WTC11 (cell line): Measurements from ENCODE around the gene ZNF496. TPM values are rescaled to one million over a fixed set of nuclear protein-coding genes. Genes with fewer than 3 reads are reported as not detected.

Source experiments
- ATAC-seq: fragments of 200-7000 bp; cut with Tn5 transposase; 2 replicates; pipeline ENCODE4 v1.10.0; 2021; ENCODE audit warnings: mild to moderate bottlenecking, moderate library complexity
- CTCF ChIA-PET: fragments of 300-600 bp; sonication (Branson Sonifier 250); formaldehyde crosslinking; loops from one replicate; lab custom pipeline; 2021; ENCODE audit warnings: antibody characterized with exemption; lab: Charles Lee
- POLR2A ChIA-PET: fragments of 350-600 bp; sonication (Branson Sonifier 250); formaldehyde crosslinking; loops from one replicate; lab custom pipeline; 2021; ENCODE audit warnings: antibody characterized with exemption; lab: Charles Lee
- DNase-seq: peaks from one replicate; pipeline ENCODE4 v3.0.0; 2021; ENCODE audit warnings: low spot score
- H3K27ac Mint-ChIP-seq: 2 replicates; pipeline ENCODE4 v1.8.0; 2021; ENCODE audit warnings: mixed read lengths
- H3K27me3 Mint-ChIP-seq: 2 replicates; pipeline ENCODE4 v1.8.0; 2021; ENCODE audit warnings: low read depth, mild to moderate bottlenecking, moderate library complexity, mixed read lengths
- H3K36me3 Mint-ChIP-seq: 2 replicates; pipeline ENCODE4 v1.8.0; 2021; ENCODE audit warnings: mixed read lengths
- H3K4me1 Mint-ChIP-seq: 2 replicates; pipeline ENCODE4 v1.8.0; 2022; ENCODE audit warnings: mixed read lengths
- H3K4me3 Mint-ChIP-seq: 2 replicates; pipeline ENCODE4 v1.8.0; 2021; ENCODE audit warnings: mild to moderate bottlenecking, moderate library complexity, mixed read lengths
- H3K9me3 Mint-ChIP-seq: 2 replicates; pipeline ENCODE4 v1.8.0; 2021; ENCODE audit warnings: mixed read lengths
- AR ChIP-seq: fragments of 250-450 bp; sonication (Bioruptor Pico); IDR thresholded peaks from 2 replicates; pipeline ENCODE4 v1.9.0; 2021; ENCODE audit warnings: mild to moderate bottlenecking
- ATF1 ChIP-seq: sonication (generic); formaldehyde crosslinking; IDR thresholded peaks from 2 replicates; pipeline ENCODE4 v1.8.1; 2023; ENCODE audit warnings: mild to moderate bottlenecking, moderate library complexity, missing genetic modification reagents
- ELF4 ChIP-seq: sonication (generic); formaldehyde crosslinking; IDR thresholded peaks from 2 replicates; pipeline ENCODE4 v1.8.1; 2022; ENCODE audit warnings: low read depth, mild to moderate bottlenecking, moderate library complexity, missing genetic modification reagents
- ETV6 ChIP-seq: sonication (generic); formaldehyde crosslinking; IDR thresholded peaks from 2 replicates; pipeline ENCODE4 v1.8.1; 2022; ENCODE audit warnings: mild to moderate bottlenecking, missing genetic modification reagents
- KAT7 ChIP-seq: sonication (generic); formaldehyde crosslinking; IDR thresholded peaks from 2 replicates; pipeline ENCODE4 v1.8.1; 2023; ENCODE audit warnings: missing genetic modification reagents, mild to moderate bottlenecking, borderline replicate concordance
- NFATC4 ChIP-seq: fragments of 250-450 bp; sonication (Bioruptor Pico); IDR thresholded peaks from 2 replicates; pipeline ENCODE4 v1.9.0; 2021; ENCODE audit warnings: mild to moderate bottlenecking
- NR2C2 ChIP-seq: sonication (generic); formaldehyde crosslinking; IDR thresholded peaks from 2 replicates; pipeline ENCODE4 v1.8.0; 2022; ENCODE audit warnings: mild to moderate bottlenecking, missing genetic modification reagents
- PREB ChIP-seq: sonication (generic); formaldehyde crosslinking; IDR thresholded peaks from 2 replicates; pipeline ENCODE4 v1.8.1; 2022; ENCODE audit warnings: mild to moderate bottlenecking, missing genetic modification reagents, moderate library complexity, borderline replicate concordance
- RORB ChIP-seq: fragments of 250-450 bp; sonication (Bioruptor Pico); IDR thresholded peaks from 2 replicates; pipeline ENCODE4 v1.9.0; 2021; ENCODE audit warnings: mild to moderate bottlenecking
- SP1 ChIP-seq: sonication (generic); formaldehyde crosslinking; conservative IDR thresholded peaks from 2 replicates; pipeline ENCODE4 v1.8.1; 2022; ENCODE audit warnings: missing genetic modification reagents
- TCF7 ChIP-seq: sonication (generic); formaldehyde crosslinking; IDR thresholded peaks from 2 replicates; pipeline ENCODE4 v1.8.0; 2022; ENCODE audit warnings: mild to moderate bottlenecking, low read depth, missing genetic modification reagents, moderate library complexity
- TP53 ChIP-seq: sonication (generic); formaldehyde crosslinking; IDR thresholded peaks from 2 replicates; pipeline ENCODE4 v1.8.1; 2023; ENCODE audit warnings: mild to moderate bottlenecking, missing genetic modification reagents
- ZBTB21 ChIP-seq: sonication (generic); formaldehyde crosslinking; IDR thresholded peaks from 2 replicates; pipeline ENCODE4 v1.8.1; 2023; ENCODE audit warnings: mild to moderate bottlenecking, missing genetic modification reagents, borderline replicate concordance
- ZNF263 ChIP-seq: sonication (generic); formaldehyde crosslinking; IDR thresholded peaks from 2 replicates; pipeline ENCODE4 v1.8.1; 2022; ENCODE audit warnings: low read depth, mild to moderate bottlenecking, moderate library complexity, missing genetic modification reagents
- ZNF512 ChIP-seq: sonication (generic); formaldehyde crosslinking; IDR thresholded peaks from 2 replicates; pipeline ENCODE4 v1.8.1; 2022; ENCODE audit warnings: missing genetic modification reagents, borderline replicate concordance
- ZNF532 ChIP-seq: fragments of 250-450 bp; sonication (Bioruptor Pico); IDR thresholded peaks from 2 replicates; pipeline ENCODE4 v1.9.0; 2021; ENCODE audit warnings: mild to moderate bottlenecking, borderline replicate concordance
- ZSCAN18 ChIP-seq: fragments of 250-450 bp; sonication (Bioruptor Pico); IDR thresholded peaks from 2 replicates; pipeline ENCODE4 v2.1.2; 2022; ENCODE audit warnings: mild to moderate bottlenecking, moderate library complexity
- total RNA-seq: library from RNA; stranded (reverse); gene quantifications from 3 replicates; pipeline ENCODE4 v1.2.3, GENCODE V29; 2021

Gene ZNF496
- total RNA-seq, 1 experiment from 2014 or later, result 88.3 TPM

GRCh38 chr1:247269133-247269532 is 62.5 kb downstream of the ZNF496 start (continued):
- TF ChIP-seq AR (CRISPR knock-in tag) (no peak), NR2C2 (CRISPR knock-in tag) (no peak), TP53 (CRISPR knock-in tag) (no peak)
- TF ChIP-seq, all 79 proteins: peak for 0

DNA sequence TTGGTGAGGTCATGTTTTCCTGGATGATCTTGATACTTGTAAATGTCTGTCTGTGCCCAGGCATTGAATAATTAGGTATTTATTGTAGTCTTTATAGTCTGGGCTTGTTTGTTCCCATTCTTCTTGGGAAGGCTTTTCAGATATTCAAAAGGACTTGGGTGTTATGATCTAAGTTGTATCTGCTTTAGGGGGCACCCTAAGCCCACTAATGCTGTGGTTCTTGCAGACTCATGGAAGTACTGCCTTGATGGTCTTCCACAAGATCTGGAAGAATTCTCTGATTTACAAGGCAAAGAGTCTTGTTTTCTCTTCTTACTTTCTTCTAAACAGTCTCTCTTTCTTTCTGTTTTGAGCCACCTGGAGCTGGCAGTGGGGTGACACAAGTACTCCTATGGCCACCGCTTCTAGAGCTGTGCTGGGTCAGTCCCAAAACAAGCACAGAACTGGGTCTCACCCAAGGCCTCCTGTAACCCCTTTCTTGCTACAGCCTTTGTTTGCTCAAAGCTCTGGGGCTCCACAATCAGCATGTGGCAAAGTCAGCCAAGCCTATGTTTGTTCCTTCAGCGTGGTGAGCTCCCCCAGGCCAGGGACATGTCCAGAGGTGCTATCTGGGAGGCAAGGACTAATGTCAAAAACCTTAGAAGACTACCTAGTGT is 63.1 kb downstream of the ZNF496 start:
- CTCF ChIA-PET, result no interaction called here
- H3K4me3 Mint-ChIP-seq, result no peak overlapping the region
- no peak for TF ChIP-seq ZBTB21 (CRISPR knock-in tag)
- TF ChIP-seq TP53 (CRISPR knock-in tag), result no peak
- no peak for TF ChIP-seq ZNF263 (CRISPR knock-in tag)
- TF ChIP-seq SP1 (CRISPR knock-in tag), result no peak
- no peak for TF ChIP-seq KAT7 (CRISPR knock-in tag)
- TF ChIP-seq NFATC4 (CRISPR knock-in tag), result no peak
- TF ChIP-seq ETV6 (CRISPR knock-in tag), result no peak
- no peak for TF ChIP-seq ATF1 (CRISPR knock-in tag)
- TF ChIP-seq PREB (CRISPR knock-in tag), result no peak
- no peak for TF ChIP-seq ZNF512
- no peak for TF ChIP-seq ELF4 (CRISPR knock-in tag)
- no peak for TF ChIP-seq TCF7 (CRISPR knock-in tag)
- no peak for TF ChIP-seq RORB (CRISPR knock-in tag)
- TF ChIP-seq ZSCAN18 (CRISPR knock-in tag), result no peak
- TF ChIP-seq ZNF532 (CRISPR knock-in tag), result no peak
- POLR2A ChIA-PET, result no interaction called here
- no peak for ATAC-seq
- peaks cover 4% of the 10 kb centered on the region for H3K4me1 Mint-ChIP-seq
- H3K27me3 Mint-ChIP-seq, result peaks cover 12% of the 10 kb centered on the region
- DNase-seq, result no peak
- no peak overlapping the region for H3K27ac Mint-ChIP-seq
- peaks cover 24% of the 10 kb centered on the region for H3K36me3 Mint-ChIP-seq
- peaks cover 39% of the 10 kb centered on the region for H3K9me3 Mint-ChIP-seq
